Fibroblast of skin of back (primary cell): ENCODE results near the gene PLXNA4.

Experiments
- DNase-seq: peaks from one replicate; pipeline ENCODE4 v3.0.0-alpha.2; 2013

Gene PLXNA4

DNA sequence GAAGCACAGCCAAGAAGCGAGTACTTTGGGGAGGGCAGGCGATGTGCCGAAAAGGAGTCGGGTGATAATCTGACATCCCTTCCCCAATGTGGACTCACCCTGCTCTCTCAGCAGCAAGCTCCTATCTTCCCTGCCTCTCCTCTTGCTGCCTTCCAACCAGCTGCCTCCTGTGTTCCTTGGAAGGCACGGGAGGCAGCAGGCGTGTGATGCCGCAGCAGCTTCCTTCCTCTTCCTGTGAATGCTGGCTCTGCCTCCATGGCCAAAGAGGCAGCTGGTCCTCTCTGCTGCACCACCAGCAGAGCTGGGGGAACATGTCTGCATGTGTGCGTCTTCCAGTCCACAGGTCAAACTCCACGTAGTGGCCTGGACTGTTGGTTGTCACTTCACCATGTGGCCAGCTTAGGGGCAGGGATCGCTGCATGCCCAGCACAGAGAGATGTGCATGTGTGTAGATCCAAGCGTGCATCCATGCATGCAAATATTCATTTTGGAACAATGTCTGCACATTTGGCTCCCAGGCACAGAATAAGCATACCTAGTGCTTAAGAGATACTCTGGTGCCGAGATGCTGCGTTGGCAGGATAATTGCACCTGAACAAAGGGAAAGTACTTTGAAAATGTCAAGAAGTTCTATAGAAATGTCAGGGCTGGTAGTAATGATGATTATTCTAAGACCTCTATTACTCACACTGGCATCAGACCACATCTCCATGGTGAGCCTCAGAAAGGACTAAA lies 499.8 kb downstream of the PLXNA4 start:
- DNase-seq: no peak

DNA sequence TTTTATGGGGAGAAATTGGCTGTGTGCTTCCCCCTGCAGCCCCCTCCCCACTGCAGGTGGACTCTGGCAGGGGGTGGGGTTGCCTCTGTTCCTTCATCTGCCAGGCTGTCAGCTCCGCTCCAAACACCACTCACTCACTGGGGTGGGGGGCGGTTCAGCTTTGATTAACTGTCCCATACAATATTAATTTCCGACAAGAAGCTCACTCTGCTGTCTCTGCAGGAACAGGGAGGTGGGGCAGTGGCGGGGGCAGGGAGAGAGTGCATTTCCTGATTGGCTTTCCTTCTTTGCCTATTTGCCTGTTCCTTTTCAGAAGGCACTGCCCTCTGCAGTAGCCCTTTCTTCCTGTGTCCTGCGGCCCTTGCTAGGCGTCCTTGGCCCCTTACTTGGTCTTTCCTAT lies 500.8 kb downstream of the PLXNA4 start:
- no peak for DNase-seq

DNA sequence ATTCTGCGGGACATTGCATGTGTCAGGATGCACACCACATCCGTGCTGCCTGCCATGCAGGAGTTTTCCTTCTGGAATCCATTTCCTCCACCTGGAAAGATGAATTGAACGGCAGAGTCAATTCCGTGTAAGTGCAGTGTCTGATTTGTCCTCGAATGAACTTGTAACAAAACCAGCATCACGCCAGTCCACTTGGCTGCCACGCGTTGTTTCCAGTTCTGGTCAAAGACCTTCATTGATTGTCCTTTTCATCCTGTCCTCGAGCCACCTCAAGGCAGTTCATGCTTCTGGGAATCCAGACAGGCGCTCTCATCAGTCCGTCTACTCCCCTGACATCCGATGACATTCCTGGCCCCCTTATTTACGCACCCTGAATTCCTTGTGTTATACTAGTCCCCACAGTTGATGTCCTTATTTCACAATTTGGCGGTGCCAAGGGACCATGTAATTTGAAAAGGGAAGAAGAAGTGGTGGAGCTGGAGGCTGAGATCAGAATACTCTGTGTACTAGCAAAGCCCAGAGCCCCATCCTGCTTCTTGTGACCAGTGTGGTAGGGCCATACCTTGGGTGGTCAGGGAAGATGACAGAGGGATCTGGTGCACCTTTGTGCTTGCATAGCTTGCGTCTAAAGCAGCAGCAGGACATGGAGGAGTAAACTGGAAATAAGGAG lies 502.2 kb downstream of the PLXNA4 start:
- no peak for DNase-seq
